GM12878 (cell line): Measurements from ENCODE around the gene ZSWIM6. TPM values are rescaled to one million over a fixed set of nuclear protein-coding genes. Genes with fewer than 3 reads are reported as not detected.

ENCODE experiments used
- BHLHE40 ChIP-seq, 2 experiments: fragments of 450-650 bp in 1 of 2; IDR thresholded peaks; 2 replicates each; pipeline ENCODE4 v1.6.1; 2011 to 2017; ENCODE audit warnings: low read depth in 2 of 2, borderline replicate concordance in 1 of 2, improper control_type of control experiment in 1 of 2, low read length in 1 of 2, mild to moderate bottlenecking in 1 of 2
- CBX3 ChIP-seq: fragments of 200-600 bp; sonication (generic); IDR thresholded peaks from 2 replicates; pipeline ENCODE4 v1.6.1; 2016; ENCODE audit warnings: low read depth, borderline replicate concordance
- E4F1 ChIP-seq: fragments of 450-650 bp; IDR thresholded peaks from 2 replicates; pipeline ENCODE4 v1.6.1; 2018; ENCODE audit warnings: borderline replicate concordance, mild to moderate bottlenecking; ENCODE audit not compliant: partially characterized antibody
- FOS ChIP-seq: IDR thresholded peaks from 3 replicates; pipeline ENCODE4 v1.6.1; 2011; ENCODE audit warnings: borderline replicate concordance; ENCODE audit not compliant: insufficient read length; ENCODE audit errors: extremely low read depth
- MEF2B ChIP-seq: fragments of 450-650 bp; IDR thresholded peaks from 2 replicates; pipeline ENCODE4 v1.6.1; 2018; ENCODE audit warnings: mild to moderate bottlenecking, moderate library complexity; ENCODE audit not compliant: partially characterized antibody, poor library complexity, severe bottlenecking
- NFYB ChIP-seq: IDR thresholded peaks from 2 replicates; pipeline ENCODE4 v1.6.1; 2011; ENCODE audit warnings: low read depth, mild to moderate bottlenecking, low read length, improper control_type of control experiment, moderate library complexity; ENCODE audit not compliant: insufficient read depth
- NR2F1 ChIP-seq: fragments of 450-650 bp; conservative IDR thresholded peaks from 2 replicates; pipeline ENCODE4 v1.6.1; 2017; ENCODE audit warnings: mild to moderate bottlenecking
- PAX8 ChIP-seq: fragments of 450-650 bp; IDR thresholded peaks from 2 replicates; pipeline ENCODE4 v1.6.1; 2017; ENCODE audit warnings: mild to moderate bottlenecking, moderate library complexity
- PKNOX1 ChIP-seq: fragments of 450-650 bp; IDR thresholded peaks from 2 replicates; pipeline ENCODE4 v1.6.1; 2016; ENCODE audit warnings: mild to moderate bottlenecking
- PRDM15 ChIP-seq: fragments of 450-650 bp; formaldehyde crosslinking; IDR thresholded peaks from 2 replicates; pipeline ENCODE4 v1.4.0; 2020; ENCODE audit warnings: mild to moderate bottlenecking, moderate library complexity
- RAD21 ChIP-seq: IDR thresholded peaks from 2 replicates; pipeline ENCODE4 v1.6.1; 2011; ENCODE audit warnings: mild to moderate bottlenecking, low read depth, low read length, moderate library complexity; ENCODE audit not compliant: insufficient read depth
- REST ChIP-seq: IDR thresholded peaks from 2 replicates; pipeline ENCODE4 v1.6.1; 2012; ENCODE audit warnings: mild to moderate bottlenecking, low read depth, low read length
- SMARCA5 ChIP-seq: fragments of 450-650 bp; IDR thresholded peaks from 2 replicates; pipeline ENCODE4 v1.6.1; 2017; ENCODE audit warnings: mild to moderate bottlenecking
- SPI1 ChIP-seq: IDR thresholded peaks from 2 replicates; pipeline ENCODE4 v1.6.1; 2011; ENCODE audit warnings: low read depth, mild to moderate bottlenecking, low read length, moderate library complexity, borderline replicate concordance; ENCODE audit not compliant: insufficient read depth
- ZNF384 ChIP-seq: IDR thresholded peaks from 2 replicates; pipeline ENCODE4 v1.6.1; 2012; ENCODE audit warnings: low read depth, mild to moderate bottlenecking, low read length, improper control_type of control experiment, borderline replicate concordance
- ZZZ3 ChIP-seq: IDR thresholded peaks from 2 replicates; pipeline ENCODE4 v1.6.1; 2011; ENCODE audit warnings: low read depth; ENCODE audit not compliant: control insufficient read depth, insufficient read length
- polyA plus RNA-seq, 11 experiments: library from polyadenylated mRNA; depleted of rRNA in 4 of 11; unstranded in 6 of 11; stranded (reverse) in 5 of 11; fragments of >200 nt; fragmentation: Nextera tagmentation in 4 of 11; fragmentation: Illumina TruSeq in 1 of 11; extraction: Ambion mirVana in 4 of 11; extraction: Trizol in 1 of 11; gene quantifications; 1 replicate in 1 of 11; 2 replicates in 10 of 11; pipeline versions ENCODE4 v1.2.1 to v1.2.3, GENCODE V29; 2011 to 2016; ENCODE audit warnings: inconsistent platforms in 2 of 11, missing spikeins in 2 of 11, low read depth in 1 of 11
- total RNA-seq, 4 experiments: library from RNA; depleted of rRNA in 3 of 4; stranded (reverse); fragments of >200 nt in 3 of 4; fragmentation: Illumina TruSeq in 1 of 4; extraction: Trizol in 1 of 4; gene quantifications; 2 replicates each; pipeline versions ENCODE4 v1.2.1 to v1.2.3, GENCODE V29; 2013 to 2021

The ZSWIM6 gene
- total and polyA plus RNA-seq, 10 of the 15 experiments (the other 5 are each of a cell fraction or from before 2014, with no cell fraction given): 0.53 to 6.2 (median 3.4) TPM

- TF ChIP-seq REST (0 out of 2 replicates have a peak, but pooled peaks have one; percentile 12), FOS (no peak), SPI1 (peak; percentile 72), ZNF384 (no peak), SMARCA5 (peak; percentile 57; the same call in 1 of the 2 replicates), RAD21 (peak; percentile 10; the same call in 1 of the 2 replicates), CBX3 (no peak), PKNOX1 (peak; percentile 77), MEF2B (peak; percentile 64), NFYB (no peak), PRDM15 (CRISPR knock-in tag) (no peak), PAX8 (no peak), ZZZ3 (no peak), NR2F1 (peak; percentile 57; the same call in 1 of the 2 replicates), BHLHE40 (IDR thresholded peaks at IDR 0.05; ENCODE audit: borderline replicate concordance in 1 of 2, low read depth in 2 of 2, low read length in 1 of 2) (peak in 1 of 2 experiments; percentile 61; a peak in 2 of 4 replicates), E4F1 (no peak)
Measured at GRCh38 chr5:61327760-61328753, 4.0 kb upstream of the ZSWIM6 start (continued).
